Upper lobe of right lung (tissue), 1 donor: Measurements from ENCODE around the gene GSAP. TPM values are rescaled to one million over a fixed set of nuclear protein-coding genes. Genes with fewer than 3 reads are reported as not detected.
A peak's percentile ranks its signal among the peaks of the same experiment; 100 is the strongest.

ENCODE experiments used
- ATAC-seq: fragments of 200-7000 bp; cut with Tn5 transposase; one replicate; pipeline ENCODE4 v1.9.1; 2020; ENCODE audit warnings: mild to moderate bottlenecking, moderate library complexity
- DNase-seq: peaks from one replicate; pipeline ENCODE4 v3.0.0-alpha.2; 2020
- H3K27ac ChIP-seq: fragments of 200-600 bp; one replicate; pipeline ENCODE4 v1.8.0; 2022
- H3K27me3 ChIP-seq: fragments of 200-600 bp; one replicate; pipeline ENCODE4 v1.8.0; 2022; ENCODE audit warnings: mild to moderate bottlenecking
- H3K36me3 ChIP-seq: fragments of 200-600 bp; one replicate; pipeline ENCODE4 v1.8.0; 2022
- H3K4me1 ChIP-seq: fragments of 200-600 bp; one replicate; pipeline ENCODE4 v1.8.0; 2022
- H3K4me3 ChIP-seq: fragments of 200-600 bp; one replicate; pipeline ENCODE4 v1.8.0; 2022; ENCODE audit warnings: mild to moderate bottlenecking
- H3K9me3 ChIP-seq: fragments of 200-600 bp; one replicate; pipeline ENCODE4 v1.8.0; 2022
- intact Hi-C: fragments of 100-400 bp; cut with DNase I; formaldehyde crosslinking; loops from one replicate; pipeline ENCODE4 v1.11.0; 2022
- total RNA-seq: library from RNA; stranded (reverse); fragmentation: NEBNext Ultra II Directional; extraction: Animal tissue kit (Norgen Biotek cat#: 25700); gene quantifications from one replicate; pipeline ENCODE4 v1.2.1, GENCODE V29; 2021
- TF ChIP-seq, protein P1 (sequence below): fragments of 200-600 bp; IDR thresholded peaks from one replicate; pipeline ENCODE4 v1.8.0; 2022; ENCODE audit warnings: antibody characterized with exemption
- donor health status: DM: no; HTN: yes; CAD: no; lungs with severe emphysema.

The GSAP gene
- total RNA-seq, 1 donor from 2014 or later: 64.9 TPM

DNA sequence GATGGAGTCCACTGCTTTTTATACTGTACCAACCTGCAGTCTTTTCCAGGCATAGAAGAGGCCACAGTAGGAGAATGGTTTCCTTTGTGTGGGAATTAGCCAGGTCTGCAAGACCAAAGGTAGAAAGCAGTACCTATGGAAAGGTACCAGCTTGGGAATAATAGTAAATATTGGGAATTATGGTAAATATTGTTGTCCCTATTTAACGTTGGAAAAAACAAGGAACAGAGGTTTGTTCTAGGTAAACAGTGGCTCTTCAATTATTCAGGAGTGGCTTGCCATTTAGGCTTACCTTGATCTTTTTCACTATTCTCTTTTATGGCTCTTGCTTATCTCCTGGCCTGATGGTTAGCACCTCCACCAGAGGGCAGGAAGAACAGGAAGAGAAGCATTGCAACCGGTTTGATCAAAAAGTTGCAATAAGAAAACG, 43.9 kb upstream of the GSAP start:
- TF ChIP-seq, protein P1, sequence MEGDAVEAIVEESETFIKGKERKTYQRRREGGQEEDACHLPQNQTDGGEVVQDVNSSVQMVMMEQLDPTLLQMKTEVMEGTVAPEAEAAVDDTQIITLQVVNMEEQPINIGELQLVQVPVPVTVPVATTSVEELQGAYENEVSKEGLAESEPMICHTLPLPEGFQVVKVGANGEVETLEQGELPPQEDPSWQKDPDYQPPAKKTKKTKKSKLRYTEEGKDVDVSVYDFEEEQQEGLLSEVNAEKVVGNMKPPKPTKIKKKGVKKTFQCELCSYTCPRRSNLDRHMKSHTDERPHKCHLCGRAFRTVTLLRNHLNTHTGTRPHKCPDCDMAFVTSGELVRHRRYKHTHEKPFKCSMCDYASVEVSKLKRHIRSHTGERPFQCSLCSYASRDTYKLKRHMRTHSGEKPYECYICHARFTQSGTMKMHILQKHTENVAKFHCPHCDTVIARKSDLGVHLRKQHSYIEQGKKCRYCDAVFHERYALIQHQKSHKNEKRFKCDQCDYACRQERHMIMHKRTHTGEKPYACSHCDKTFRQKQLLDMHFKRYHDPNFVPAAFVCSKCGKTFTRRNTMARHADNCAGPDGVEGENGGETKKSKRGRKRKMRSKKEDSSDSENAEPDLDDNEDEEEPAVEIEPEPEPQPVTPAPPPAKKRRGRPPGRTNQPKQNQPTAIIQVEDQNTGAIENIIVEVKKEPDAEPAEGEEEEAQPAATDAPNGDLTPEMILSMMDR: peak; percentile 25
- Histone ChIP-seq H3K27me3 (no peaks in the 10 kb centered on the region), H3K4me3 (no peak overlapping the region), H3K9me3 (no peaks in the 10 kb centered on the region), H3K27ac (no peak overlapping the region), H3K4me1 (no peaks in the 10 kb centered on the region), H3K36me3 (no peaks in the 10 kb centered on the region)
- intact Hi-C loops: no loop called here
- DNase-seq (no peak), ATAC-seq (no peak)

DNA sequence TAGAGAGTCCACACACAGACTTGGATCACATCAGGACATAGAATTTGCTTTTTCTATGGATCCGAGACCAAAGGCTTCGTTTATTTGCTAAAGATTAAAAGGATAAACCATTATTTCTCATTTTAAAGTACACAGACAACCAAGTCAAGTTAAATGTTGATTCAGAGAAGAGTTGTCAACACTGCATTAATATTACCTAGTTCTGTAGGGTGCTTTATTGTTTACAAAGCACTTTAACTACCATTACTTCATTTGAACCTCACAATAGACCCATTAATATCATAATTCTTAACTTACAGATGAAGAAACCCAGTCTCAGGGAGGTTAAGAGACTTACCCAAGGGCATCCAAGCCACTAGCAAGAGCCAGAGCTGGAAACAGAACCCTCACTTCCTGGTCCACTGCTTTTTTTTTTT, 43.2 kb upstream of the GSAP start:
- H3K9me3 ChIP-seq: no peaks in the 10 kb centered on the region
- no peak for ATAC-seq
- DNase-seq: no peak

DNA sequence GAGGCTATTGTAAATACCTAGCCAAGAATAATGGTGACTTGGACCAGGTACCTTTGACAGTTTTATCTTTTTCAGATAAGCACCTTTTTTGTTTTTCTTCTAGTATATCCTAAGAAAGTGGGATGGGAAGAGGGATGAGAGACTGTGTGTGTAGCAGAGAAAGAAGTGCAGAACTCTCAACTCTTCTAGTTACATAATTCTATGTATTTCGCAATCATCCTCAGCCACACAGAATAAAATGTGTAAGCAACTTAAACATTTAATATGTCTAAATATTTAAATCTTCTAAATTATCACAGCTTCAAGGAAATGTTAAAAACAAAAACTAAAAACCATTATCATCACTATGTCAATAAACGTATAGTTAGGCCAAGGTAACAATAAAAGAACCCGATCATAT, 42.6 kb upstream of the GSAP start:
- Histone ChIP-seq H3K36me3 (no peaks in the 10 kb centered on the region), H3K27ac (no peak overlapping the region), H3K9me3 (no peaks in the 10 kb centered on the region), H3K27me3 (no peaks in the 10 kb centered on the region), H3K4me1 (peaks cover 2% of the 10 kb centered on the region), H3K4me3 (no peak overlapping the region)
- DNase-seq (no peak), ATAC-seq (no peak)
- TF ChIP-seq, protein P1: no peak
- intact Hi-C loops: no loop called here

More for the DNA sequence above, 43.2 kb upstream of the GSAP start:
- intact Hi-C loops: no loop called here
- Histone ChIP-seq H3K36me3 (no peaks in the 10 kb centered on the region), H3K27ac (no peak overlapping the region), H3K4me1 (no peaks in the 10 kb centered on the region), H3K4me3 (no peak overlapping the region), H3K27me3 (no peaks in the 10 kb centered on the region)
- TF ChIP-seq, protein P1: no peak

DNA sequence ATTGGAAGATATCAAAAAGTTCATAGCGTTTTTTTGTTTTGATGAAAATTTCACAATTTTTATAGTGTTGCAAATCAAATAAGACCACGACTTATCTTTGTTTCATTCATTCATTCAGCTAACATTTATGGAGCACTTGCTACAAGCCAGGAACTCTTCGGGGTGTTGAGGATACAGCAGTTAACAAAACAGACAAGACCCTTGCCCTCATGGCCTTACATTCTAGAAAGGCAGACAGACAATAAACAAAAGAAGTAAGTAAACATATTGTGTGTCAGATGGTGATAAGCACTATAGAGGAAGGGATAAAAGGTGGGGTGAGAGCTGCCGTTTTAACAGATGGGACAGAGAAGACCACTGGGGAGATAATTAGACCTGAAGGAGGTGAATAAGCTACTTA, 41.6 kb upstream of the GSAP start:
- Histone ChIP-seq H3K27me3 (no peaks in the 10 kb centered on the region), H3K4me3 (no peak overlapping the region), H3K4me1 (peaks cover 11% of the 10 kb centered on the region), H3K9me3 (no peaks in the 10 kb centered on the region), H3K36me3 (no peaks in the 10 kb centered on the region), H3K27ac (no peak overlapping the region)
- DNase-seq: no peak
- no peak for ATAC-seq
- TF ChIP-seq, protein P1: no peak
- intact Hi-C loops: no loop called here

DNA sequence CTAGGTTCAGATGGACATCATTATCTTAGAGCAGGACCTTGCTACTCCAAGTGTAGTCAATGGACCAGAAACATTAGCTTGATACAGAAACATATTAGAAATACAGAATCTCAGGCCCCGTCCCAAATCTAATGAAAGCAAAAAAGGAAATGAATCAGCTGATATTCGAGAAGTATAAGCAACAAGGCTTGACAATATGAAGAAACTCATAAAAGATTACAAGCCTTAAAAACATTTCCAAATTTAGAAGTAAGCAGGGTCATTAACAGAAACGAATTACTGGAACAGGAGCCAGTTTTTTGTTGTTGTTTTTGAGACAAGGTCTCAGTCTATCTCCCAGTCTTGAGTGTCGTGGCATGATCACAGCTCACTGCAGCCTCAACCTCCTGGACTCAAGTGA, 40.5 kb upstream of the GSAP start:
- TF ChIP-seq, protein P1: no peak
- intact Hi-C loops: no loop called here
- Histone ChIP-seq H3K4me3 (no peak overlapping the region), H3K9me3 (no peaks in the 10 kb centered on the region), H3K27me3 (no peaks in the 10 kb centered on the region), H3K4me1 (peaks cover 11% of the 10 kb centered on the region), H3K27ac (no peak overlapping the region), H3K36me3 (no peaks in the 10 kb centered on the region)
- no peak for DNase-seq
- no peak for ATAC-seq

DNA sequence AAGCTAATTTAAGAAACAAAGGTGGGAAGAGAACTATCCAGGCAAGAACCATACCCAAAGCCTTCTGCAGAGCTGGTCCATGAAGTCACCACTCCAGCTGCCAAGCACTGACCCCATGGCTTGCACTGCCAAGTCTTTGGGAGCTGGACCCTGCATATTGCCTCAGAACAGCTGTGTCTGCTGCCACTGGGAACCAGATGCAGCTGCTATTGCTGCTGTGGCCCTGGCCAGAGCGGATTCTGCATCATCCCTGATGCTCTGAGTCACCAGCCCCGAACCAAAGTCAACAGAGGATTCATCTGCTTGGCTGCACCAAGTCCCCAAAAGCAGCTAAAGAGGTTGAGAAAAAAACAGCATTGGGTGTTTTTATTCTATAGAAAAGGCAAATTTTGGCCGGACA, 39.2 kb upstream of the GSAP start:
- TF ChIP-seq, protein P1: no peak
- intact Hi-C loops: no loop called here
- H3K4me3 ChIP-seq: no peak overlapping the region
- no peak for DNase-seq
- H3K36me3 ChIP-seq: no peaks in the 10 kb centered on the region
- H3K27me3 ChIP-seq: no peaks in the 10 kb centered on the region
- peaks cover 11% of the 10 kb centered on the region for H3K4me1 ChIP-seq
- no peak overlapping the region for H3K27ac ChIP-seq
- no peaks in the 10 kb centered on the region for H3K9me3 ChIP-seq
- ATAC-seq: no peak
